PC-9 (cell line): ENCODE data around the gene RAD1. TPM values are rescaled to one million over a fixed set of nuclear protein-coding genes. Genes with fewer than 3 reads are reported as not detected.

ENCODE experiments used
- BruUV-seq: library from RNA; stranded (reverse); fragments of 400-500 nt; replicated peaks from 2 replicates; lab custom pipeline; 2021; lab: Mats Ljungman, UMichigan
- CTCF ChIA-PET: fragments of 300-600 bp; sonication (Branson Sonifier 250); formaldehyde crosslinking; loops from one replicate; lab custom pipeline; 2022; ENCODE audit warnings: antibody characterized with exemption; lab: Charles Lee
- POLR2A ChIA-PET: fragments of 300-600 bp; sonication (Branson Sonifier 250); formaldehyde crosslinking; loops from one replicate; lab custom pipeline; 2022; ENCODE audit warnings: antibody characterized with exemption; ENCODE audit not compliant: unreplicated experiment; lab: Charles Lee
- DNase-seq, 2 experiments: peaks; one replicate each; pipeline versions ENCODE4 v3.0.0 to v3.0.0-alpha.2; 2015 to 2022; ENCODE audit warnings: mixed read lengths in 1 of 2
- H2AFZ ChIP-seq: fragments of 200-600 bp; sonication (generic); 2 replicates; pipeline ENCODE4 v1.8.1; 2017; ENCODE audit warnings: antibody characterized with exemption
- H3F3A ChIP-seq: fragments of 200-600 bp; sonication (generic); 2 replicates; pipeline ENCODE4 v1.8.1; 2017; ENCODE audit warnings: antibody characterized with exemption, mild to moderate bottlenecking, low read depth; ENCODE audit not compliant: insufficient read depth
- H3K27ac ChIP-seq: fragments of 200-600 bp; sonication (generic); 2 replicates; pipeline ENCODE4 v1.6.1; 2016; ENCODE audit warnings: mixed run types
- H3K27me3 ChIP-seq: fragments of 200-600 bp; sonication (generic); 2 replicates; pipeline ENCODE4 v1.6.1; 2016; ENCODE audit warnings: low read depth, mixed run types; ENCODE audit not compliant: insufficient read depth
- H3K36me3 ChIP-seq: fragments of 200-600 bp; sonication (generic); 2 replicates; pipeline ENCODE4 v1.6.1; 2016; ENCODE audit warnings: low read depth, mixed run types
- H3K4me1 ChIP-seq: fragments of 200-600 bp; sonication (generic); replicated peaks from 2 replicates; pipeline ENCODE4 v1.6.1; 2016; ENCODE audit warnings: mixed run types; ENCODE audit not compliant: insufficient read depth
- H3K4me2 ChIP-seq: fragments of 200-600 bp; sonication (generic); 2 replicates; pipeline ENCODE4 v1.6.1; 2017; ENCODE audit warnings: mixed run types
- H3K4me3 ChIP-seq: fragments of 200-600 bp; sonication (generic); 2 replicates; pipeline ENCODE4 v1.6.1; 2016; ENCODE audit warnings: mixed run types
- H3K79me2 ChIP-seq: fragments of 200-600 bp; sonication (generic); 2 replicates; pipeline ENCODE4 v1.6.1; 2017; ENCODE audit warnings: low read depth, mixed run types
- H3K9me2 ChIP-seq: fragments of 200-600 bp; sonication (generic); 2 replicates; pipeline ENCODE4 v1.8.1; 2017; ENCODE audit warnings: mild to moderate bottlenecking; ENCODE audit not compliant: insufficient read depth
- H3K9me3 ChIP-seq: fragments of 200-600 bp; sonication (generic); 2 replicates; pipeline ENCODE4 v1.8.1; 2016; ENCODE audit warnings: low read depth; ENCODE audit not compliant: insufficient read depth
- H4K20me1 ChIP-seq: fragments of 200-600 bp; sonication (generic); 2 replicates; pipeline ENCODE4 v1.8.1; 2017; ENCODE audit not compliant: insufficient read depth
- EZH2 ChIP-seq: fragments of 200-600 bp; sonication (generic); IDR thresholded peaks from 2 replicates; pipeline ENCODE4 v1.8.0; 2017; ENCODE audit warnings: antibody characterized with exemption, low read depth
- intact Hi-C: fragments of 100-400 bp; cut with micrococcal nuclease; formaldehyde crosslinking; loops from one replicate; pipeline ENCODE4 v1.10.0; 2022; ENCODE audit not compliant: unreplicated experiment
- total RNA-seq: library from RNA; stranded (reverse); gene quantifications from 2 replicates; pipeline ENCODE4 v1.2.3, GENCODE V29; 2021
- TF ChIP-seq, protein P1 (sequence below): fragments of 200-600 bp; sonication (generic); conservative IDR thresholded peaks from 2 replicates; pipeline ENCODE4 v1.6.1; 2017; ENCODE audit warnings: mixed run types, antibody characterized with exemption, mild to moderate bottlenecking, moderate library complexity

The RAD1 gene
- total RNA-seq, 1 experiment from 2014 or later, result 63.0 TPM

GRCh38 chr5:34866989-34867471 is 48.3 kb downstream of the RAD1 start:
- TF ChIP-seq, protein P1, sequence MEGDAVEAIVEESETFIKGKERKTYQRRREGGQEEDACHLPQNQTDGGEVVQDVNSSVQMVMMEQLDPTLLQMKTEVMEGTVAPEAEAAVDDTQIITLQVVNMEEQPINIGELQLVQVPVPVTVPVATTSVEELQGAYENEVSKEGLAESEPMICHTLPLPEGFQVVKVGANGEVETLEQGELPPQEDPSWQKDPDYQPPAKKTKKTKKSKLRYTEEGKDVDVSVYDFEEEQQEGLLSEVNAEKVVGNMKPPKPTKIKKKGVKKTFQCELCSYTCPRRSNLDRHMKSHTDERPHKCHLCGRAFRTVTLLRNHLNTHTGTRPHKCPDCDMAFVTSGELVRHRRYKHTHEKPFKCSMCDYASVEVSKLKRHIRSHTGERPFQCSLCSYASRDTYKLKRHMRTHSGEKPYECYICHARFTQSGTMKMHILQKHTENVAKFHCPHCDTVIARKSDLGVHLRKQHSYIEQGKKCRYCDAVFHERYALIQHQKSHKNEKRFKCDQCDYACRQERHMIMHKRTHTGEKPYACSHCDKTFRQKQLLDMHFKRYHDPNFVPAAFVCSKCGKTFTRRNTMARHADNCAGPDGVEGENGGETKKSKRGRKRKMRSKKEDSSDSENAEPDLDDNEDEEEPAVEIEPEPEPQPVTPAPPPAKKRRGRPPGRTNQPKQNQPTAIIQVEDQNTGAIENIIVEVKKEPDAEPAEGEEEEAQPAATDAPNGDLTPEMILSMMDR, result no peak
- TF ChIP-seq EZH2, result no peak

DNA sequence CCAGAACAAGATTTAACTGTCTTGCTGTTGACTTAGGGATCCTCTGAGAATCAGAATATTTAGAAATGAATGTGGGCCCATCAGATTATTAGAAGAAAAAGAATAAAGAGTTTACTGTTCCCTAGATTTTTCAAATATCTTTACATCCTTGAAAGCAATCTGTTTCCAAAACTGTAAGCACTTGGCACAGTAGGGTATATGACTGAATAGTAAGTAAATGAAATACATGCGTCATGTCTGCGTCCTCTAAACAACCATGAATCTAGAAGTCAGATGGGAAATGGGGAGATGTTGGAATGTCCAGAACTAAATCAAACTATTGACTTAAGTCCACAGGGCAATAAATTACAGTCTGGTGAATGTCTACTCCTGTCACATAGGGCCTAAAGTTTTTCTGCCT is 50.2 kb downstream of the RAD1 start:
- Histone ChIP-seq H3K79me2 (no peaks in the 10 kb centered on the region), H3F3A (no peaks in the 10 kb centered on the region), H3K4me2 (no peak overlapping the region), H3K4me3 (no peak overlapping the region), H3K27ac (no peak overlapping the region), H3K27me3 (no peaks in the 10 kb centered on the region), H3K36me3 (no peaks in the 10 kb centered on the region), H3K9me3 (no peaks in the 10 kb centered on the region), H3K9me2 (no peaks in the 10 kb centered on the region), H2AFZ (no peak overlapping the region), H3K4me1 (0 out of 2 replicates have a peak, but pooled peaks cover 6% of the 10 kb centered on the region), H4K20me1 (no peaks in the 10 kb centered on the region)
- BruUV-seq, result no TSS peak
- intact Hi-C loops, result no loop called here
- POLR2A ChIA-PET, result no interaction called here
- no peak for DNase-seq
- no peak for TF ChIP-seq EZH2
- TF ChIP-seq, protein P1, result no peak
- CTCF ChIA-PET, result no interaction called here

More at GRCh38 chr5:34866989-34867471, 48.3 kb downstream of the RAD1 start:
- Histone ChIP-seq H3K27ac (no peak overlapping the region), H3K9me3 (no peaks in the 10 kb centered on the region), H3K36me3 (no peaks in the 10 kb centered on the region), H2AFZ (peak overlapping the region; percentile 61), H3K79me2 (no peaks in the 10 kb centered on the region), H3K4me2 (no peak overlapping the region), H3K27me3 (no peaks in the 10 kb centered on the region), H3K4me3 (no peak overlapping the region), H3K9me2 (no peaks in the 10 kb centered on the region), H4K20me1 (no peaks in the 10 kb centered on the region), H3F3A (no peaks in the 10 kb centered on the region), H3K4me1 (0 out of 2 replicates have a peak, but pooled peaks cover 6% of the 10 kb centered on the region)
- BruUV-seq, result no TSS peak
- POLR2A ChIA-PET, result no interaction called here
- intact Hi-C loops, result no loop called here
- DNase-seq, result no peak
- CTCF ChIA-PET, result no interaction called here

DNA sequence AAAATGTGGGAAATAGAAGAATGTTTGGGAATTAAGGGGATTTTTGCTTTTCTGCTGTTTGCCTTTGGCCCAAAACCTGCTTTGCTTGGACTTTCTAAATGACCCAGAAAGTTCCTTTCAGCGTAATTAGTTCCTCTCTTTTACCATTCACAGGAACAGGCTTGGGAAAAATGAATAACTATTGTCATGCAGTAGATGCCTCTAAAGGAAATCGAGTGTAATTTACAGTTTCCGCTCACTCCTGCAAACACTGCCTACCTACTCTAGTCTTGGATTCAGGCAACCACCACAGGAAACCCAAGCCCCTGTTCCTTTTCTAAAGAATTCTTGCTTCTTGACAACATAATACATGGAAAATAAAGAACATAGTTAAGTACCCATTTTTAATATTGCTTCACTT is 51.4 kb downstream of the RAD1 start:
- Histone ChIP-seq H3K79me2 (no peaks in the 10 kb centered on the region), H3K4me3 (no peak overlapping the region), H3K4me2 (no peak overlapping the region), H3K36me3 (no peaks in the 10 kb centered on the region), H3K27me3 (no peaks in the 10 kb centered on the region), H3K4me1 (0 out of 2 replicates have a peak, but pooled peaks cover 6% of the 10 kb centered on the region), H3K9me2 (no peaks in the 10 kb centered on the region), H3K27ac (no peak overlapping the region), H2AFZ (peak overlapping the region; percentile 33; the same call in 1 of the 2 replicates), H4K20me1 (no peaks in the 10 kb centered on the region), H3F3A (no peaks in the 10 kb centered on the region), H3K9me3 (no peaks in the 10 kb centered on the region)
- ChIA-PET CTCF (no interaction called here), POLR2A (no interaction called here)
- no TSS peak for BruUV-seq
- TF ChIP-seq, protein P1, result no peak
- TF ChIP-seq EZH2, result no peak
- intact Hi-C loops, result no loop called here
- no peak for DNase-seq
